ENCODE measurements around the gene CILP2.
A peak's percentile ranks its signal among the peaks of the same experiment; 100 is the strongest.

The CILP2 gene

DNA sequence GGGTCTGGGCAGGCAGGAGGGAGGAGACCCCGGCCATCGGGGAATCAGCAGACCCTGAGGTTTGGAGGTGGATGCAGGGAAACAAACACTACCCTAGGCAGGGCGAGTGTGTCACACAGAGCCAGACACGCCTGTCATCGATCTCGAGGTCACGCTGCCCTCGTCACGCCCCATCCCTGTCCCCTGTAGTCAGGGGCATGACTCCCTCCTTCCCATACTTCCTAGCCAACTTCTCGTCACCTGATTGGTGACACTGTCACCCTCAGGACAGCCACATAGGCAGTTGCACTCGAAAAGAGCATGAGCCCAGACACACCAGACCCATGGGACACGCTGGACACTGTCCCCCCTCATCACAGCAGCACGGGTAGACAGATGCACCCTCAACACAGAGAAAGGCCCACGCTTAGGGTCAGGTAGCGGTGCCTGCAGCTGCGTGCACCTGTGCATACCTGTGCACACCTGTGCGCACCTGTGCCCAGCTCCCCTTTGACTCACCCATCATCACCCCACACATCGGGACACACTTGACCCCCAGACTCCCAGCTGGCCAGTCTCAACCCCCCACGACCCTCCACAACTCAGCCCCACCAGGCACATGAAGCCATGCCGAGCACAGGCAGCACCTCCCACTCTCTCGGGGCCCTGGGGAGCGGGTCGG, 11.9 kb downstream of the CILP2 start:
- no peak for DNase-seq (ENCODE audit: extremely low read depth, low read depth)
- TF ChIP-seq CTCF (IDR thresholded peaks at IDR 0.05; ENCODE audit: low read depth, low read length) = no peak

DNA sequence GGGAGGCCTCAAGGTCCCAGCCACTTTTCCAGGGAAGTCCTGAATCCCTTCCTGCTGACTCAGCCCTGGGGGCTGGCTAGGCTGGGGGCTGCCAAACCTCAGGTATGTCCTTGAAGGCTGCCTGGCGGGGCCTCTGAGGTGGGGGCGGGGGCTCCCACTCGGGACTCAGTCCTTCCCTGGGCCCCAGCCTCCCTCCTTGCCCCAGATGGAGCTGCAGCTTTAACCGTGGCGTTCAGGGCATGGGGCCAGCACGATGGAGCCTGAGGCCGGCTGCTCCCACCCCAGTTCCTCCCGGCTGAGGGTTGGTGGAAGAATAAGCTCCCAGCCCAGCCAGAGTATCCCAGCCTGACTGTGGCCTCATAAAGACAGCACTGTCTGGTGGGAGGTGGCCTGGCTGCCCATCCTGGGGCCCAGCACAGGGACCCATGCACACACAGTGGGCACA, 12.4 kb downstream of the CILP2 start:
- no peak for TF ChIP-seq CTCF (IDR thresholded peaks at IDR 0.05; ENCODE audit: low read depth, low read length)
- DNase-seq (ENCODE audit: extremely low read depth, low read depth) = no peak

GRCh38 chr19:19550972-19551852, 13.1 kb downstream of the CILP2 start:
- no peak for TF ChIP-seq CTCF (IDR thresholded peaks at IDR 0.05; ENCODE audit: low read depth, low read length)
- DNase-seq (ENCODE audit: extremely low read depth, low read depth) = no peak

DNA sequence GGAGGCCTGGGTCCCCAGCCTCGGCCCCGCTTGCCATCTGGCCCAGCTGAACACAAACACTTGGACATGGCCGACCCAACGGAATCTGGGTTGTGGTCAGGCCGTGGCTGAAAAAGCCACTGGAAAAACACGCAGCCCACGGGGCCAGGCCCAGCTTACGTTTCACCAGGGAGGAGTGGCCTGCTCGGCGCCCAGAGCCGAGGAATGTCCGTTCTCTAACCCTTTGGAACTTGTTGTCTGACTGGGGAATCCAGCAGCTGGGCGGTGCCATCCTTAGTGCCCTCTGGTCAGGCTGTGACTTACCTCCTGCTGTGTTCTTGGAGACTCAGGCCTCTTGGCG, 13.8 kb downstream of the CILP2 start:
- no peak for TF ChIP-seq CTCF (IDR thresholded peaks at IDR 0.05; ENCODE audit: low read depth, low read length)
- DNase-seq (ENCODE audit: extremely low read depth, low read depth) = no peak

DNA sequence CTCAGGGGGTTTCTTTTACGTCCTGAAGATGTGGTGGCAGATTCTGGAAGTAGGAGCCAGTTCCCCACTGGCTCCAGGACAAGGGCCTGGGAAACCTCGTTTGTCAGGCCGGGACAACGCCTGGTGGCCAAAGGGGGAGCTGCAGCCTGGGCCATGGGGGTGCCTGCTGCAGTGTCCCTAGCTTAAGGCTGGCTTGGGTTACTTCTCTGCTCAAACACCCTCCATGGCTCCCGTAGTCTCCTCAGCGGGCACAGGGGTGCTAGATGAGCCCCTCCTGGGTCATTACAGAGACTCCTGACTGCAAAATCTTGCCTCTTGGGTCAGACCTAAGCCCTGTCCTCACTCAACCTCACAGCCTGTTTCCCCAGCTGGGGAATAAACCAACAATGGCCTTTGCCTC, 14.7 kb downstream of the CILP2 start:
- TF ChIP-seq CTCF (IDR thresholded peaks at IDR 0.05; ENCODE audit: low read depth, low read length) = peak; percentile 56
- DNase-seq (ENCODE audit: extremely low read depth, low read depth) = no peak

- no peak for DNase-seq (ENCODE audit: extremely low read depth, low read depth)
- no peak for TF ChIP-seq CTCF (IDR thresholded peaks at IDR 0.05; ENCODE audit: low read depth, low read length)
Measured at GRCh38 chr19:19553670-19554069, 15.6 kb downstream of the CILP2 start.
